IPS-20b (cell line): ENCODE measurements around the gene AQP9.

Experiments
- H3K27ac ChIP-seq: one replicate; pipeline ENCODE4 v1.5.1; 2013; ENCODE audit warnings: low read length
- H3K27me3 ChIP-seq: 2 replicates; pipeline ENCODE4 v1.6.1; 2013; ENCODE audit warnings: mild to moderate bottlenecking, low read length, inconsistent platforms; ENCODE audit not compliant: insufficient read depth
- H3K36me3 ChIP-seq: 2 replicates; pipeline ENCODE4 v1.6.1; 2013; ENCODE audit warnings: low read depth, mild to moderate bottlenecking, inconsistent platforms, low read length, moderate library complexity; ENCODE audit not compliant: insufficient read depth
- H3K4me1 ChIP-seq: 2 replicates; pipeline ENCODE4 v1.6.1; 2013; ENCODE audit warnings: mild to moderate bottlenecking, control low read depth, inconsistent platforms, low read length, moderate library complexity; ENCODE audit not compliant: insufficient read depth
- H3K4me3 ChIP-seq: 2 replicates; pipeline ENCODE4 v1.5.1; 2013; ENCODE audit warnings: mild to moderate bottlenecking, low read length, inconsistent platforms
- H3K9ac ChIP-seq: 2 replicates; pipeline ENCODE4 v1.6.1; 2013; ENCODE audit warnings: low read depth, mild to moderate bottlenecking, inconsistent platforms, low read length, moderate library complexity
- H3K9me3 ChIP-seq: 2 replicates; pipeline ENCODE4 v1.6.1; 2013; ENCODE audit warnings: mild to moderate bottlenecking, low read depth, low read length, inconsistent platforms; ENCODE audit not compliant: insufficient read depth

Gene AQP9

GRCh38 chr15:58117619-58118018 lies 20.6 kb upstream of the AQP9 start:
- Histone ChIP-seq H3K9me3 (no peaks in the 10 kb centered on the region), H3K27ac (no peak overlapping the region), H3K9ac (no peak overlapping the region), H3K36me3 (no peaks in the 10 kb centered on the region), H3K4me3 (no peak overlapping the region), H3K27me3 (no peaks in the 10 kb centered on the region), H3K4me1 (peaks cover under 1% of the 10 kb centered on the region; the same call in 1 of the 2 replicates)

GRCh38 chr15:58118272-58118671 lies 19.9 kb upstream of the AQP9 start:
- Histone ChIP-seq H3K4me3 (no peak overlapping the region), H3K4me1 (peaks cover 3% of the 10 kb centered on the region; the same call in 1 of the 2 replicates), H3K9me3 (no peaks in the 10 kb centered on the region), H3K27me3 (no peaks in the 10 kb centered on the region), H3K27ac (no peak overlapping the region), H3K9ac (no peak overlapping the region), H3K36me3 (no peaks in the 10 kb centered on the region)

- H3K4me3 ChIP-seq, result no peak overlapping the region
- no peak overlapping the region for H3K27ac ChIP-seq
- H3K36me3 ChIP-seq, result no peaks in the 10 kb centered on the region
- H3K4me1 ChIP-seq, result peaks cover 3% of the 10 kb centered on the region; the same call in 1 of the 2 replicates
- no peak overlapping the region for H3K9ac ChIP-seq
- no peaks in the 10 kb centered on the region for H3K9me3 ChIP-seq
- no peaks in the 10 kb centered on the region for H3K27me3 ChIP-seq
Measured at GRCh38 chr15:58119016-58119415, 19.2 kb upstream of the AQP9 start.

GRCh38 chr15:58124585-58124984 lies 13.6 kb upstream of the AQP9 start:
- H3K4me1 ChIP-seq, result peaks cover 3% of the 10 kb centered on the region; the same call in 1 of the 2 replicates
- no peaks in the 10 kb centered on the region for H3K27me3 ChIP-seq
- no peaks in the 10 kb centered on the region for H3K36me3 ChIP-seq
- no peak overlapping the region for H3K9ac ChIP-seq
- no peak overlapping the region for H3K4me3 ChIP-seq
- peaks cover 5% of the 10 kb centered on the region for H3K9me3 ChIP-seq
- no peak overlapping the region for H3K27ac ChIP-seq

GRCh38 chr15:58125333-58125732 lies 12.8 kb upstream of the AQP9 start:
- no peak overlapping the region for H3K9ac ChIP-seq
- H3K27ac ChIP-seq, result no peak overlapping the region
- no peaks in the 10 kb centered on the region for H3K27me3 ChIP-seq
- peaks cover 3% of the 10 kb centered on the region; the same call in 1 of the 2 replicates for H3K4me1 ChIP-seq
- no peaks in the 10 kb centered on the region for H3K36me3 ChIP-seq
- H3K9me3 ChIP-seq, result peaks cover 5% of the 10 kb centered on the region
- no peak overlapping the region for H3K4me3 ChIP-seq

GRCh38 chr15:58134886-58135285 lies 3.3 kb upstream of the AQP9 start:
- Histone ChIP-seq H3K9me3 (no peaks in the 10 kb centered on the region), H3K36me3 (no peaks in the 10 kb centered on the region), H3K27me3 (no peaks in the 10 kb centered on the region), H3K4me1 (0 out of 2 replicates have a peak, but pooled peaks cover 8% of the 10 kb centered on the region), H3K27ac (no peak overlapping the region), H3K9ac (no peak overlapping the region), H3K4me3 (no peak overlapping the region)

- H3K27ac ChIP-seq, result no peak overlapping the region
- no peak overlapping the region for H3K4me3 ChIP-seq
- H3K9me3 ChIP-seq, result no peaks in the 10 kb centered on the region
- 0 out of 2 replicates have a peak, but pooled peaks cover 8% of the 10 kb centered on the region for H3K4me1 ChIP-seq
- H3K27me3 ChIP-seq, result no peaks in the 10 kb centered on the region
- H3K9ac ChIP-seq, result no peak overlapping the region
- no peaks in the 10 kb centered on the region for H3K36me3 ChIP-seq
Measured at GRCh38 chr15:58135511-58136174, 2.5 kb upstream of the AQP9 start.

- Histone ChIP-seq H3K36me3 (no peaks in the 10 kb centered on the region), H3K4me1 (0 out of 2 replicates have a peak, but pooled peaks cover 8% of the 10 kb centered on the region), H3K9me3 (no peaks in the 10 kb centered on the region), H3K27me3 (no peaks in the 10 kb centered on the region), H3K27ac (no peak overlapping the region), H3K4me3 (no peak overlapping the region), H3K9ac (no peak overlapping the region)
Measured at GRCh38 chr15:58136731-58137130, 1.4 kb upstream of the AQP9 start.

GRCh38 chr15:58137686-58138085 lies 495 bp upstream of the AQP9 start:
- H3K9ac ChIP-seq, result no peak overlapping the region
- no peak overlapping the region for H3K4me3 ChIP-seq
- no peak overlapping the region for H3K27ac ChIP-seq
- 0 out of 2 replicates have a peak, but pooled peaks cover 8% of the 10 kb centered on the region for H3K4me1 ChIP-seq
- no peaks in the 10 kb centered on the region for H3K36me3 ChIP-seq
- H3K9me3 ChIP-seq, result no peaks in the 10 kb centered on the region
- H3K27me3 ChIP-seq, result no peaks in the 10 kb centered on the region

GRCh38 chr15:58139276-58139988 lies 1.3 kb downstream of the AQP9 start:
- H3K27ac ChIP-seq, result no peak overlapping the region
- no peaks in the 10 kb centered on the region for H3K36me3 ChIP-seq
- H3K4me1 ChIP-seq, result 0 out of 2 replicates have a peak, but pooled peaks cover 8% of the 10 kb centered on the region
- no peak overlapping the region for H3K4me3 ChIP-seq
- no peaks in the 10 kb centered on the region for H3K9me3 ChIP-seq
- no peak overlapping the region for H3K9ac ChIP-seq
- H3K27me3 ChIP-seq, result no peaks in the 10 kb centered on the region

- Histone ChIP-seq H3K4me3 (no peak overlapping the region), H3K27ac (no peak overlapping the region), H3K9me3 (no peaks in the 10 kb centered on the region), H3K36me3 (no peaks in the 10 kb centered on the region), H3K27me3 (no peaks in the 10 kb centered on the region), H3K4me1 (0 out of 2 replicates have a peak, but pooled peaks cover 8% of the 10 kb centered on the region), H3K9ac (no peak overlapping the region)
Measured at GRCh38 chr15:58139989-58140522, 1.9 kb downstream of the AQP9 start.

GRCh38 chr15:58141894-58142293 lies 3.7 kb downstream of the AQP9 start:
- H3K36me3 ChIP-seq, result no peaks in the 10 kb centered on the region
- H3K9me3 ChIP-seq, result no peaks in the 10 kb centered on the region
- H3K4me3 ChIP-seq, result no peak overlapping the region
- no peak overlapping the region for H3K9ac ChIP-seq
- H3K4me1 ChIP-seq, result 0 out of 2 replicates have a peak, but pooled peaks cover 8% of the 10 kb centered on the region
- no peak overlapping the region for H3K27ac ChIP-seq
- H3K27me3 ChIP-seq, result no peaks in the 10 kb centered on the region
